Hepatic stellate cell (primary cell): ENCODE data around the gene OPN1SW.

ENCODE experiments used
- DNase-seq: peaks from one replicate; pipeline ENCODE4 v3.0.0; 2011; ENCODE audit warnings: low spot score

The OPN1SW gene

DNA sequence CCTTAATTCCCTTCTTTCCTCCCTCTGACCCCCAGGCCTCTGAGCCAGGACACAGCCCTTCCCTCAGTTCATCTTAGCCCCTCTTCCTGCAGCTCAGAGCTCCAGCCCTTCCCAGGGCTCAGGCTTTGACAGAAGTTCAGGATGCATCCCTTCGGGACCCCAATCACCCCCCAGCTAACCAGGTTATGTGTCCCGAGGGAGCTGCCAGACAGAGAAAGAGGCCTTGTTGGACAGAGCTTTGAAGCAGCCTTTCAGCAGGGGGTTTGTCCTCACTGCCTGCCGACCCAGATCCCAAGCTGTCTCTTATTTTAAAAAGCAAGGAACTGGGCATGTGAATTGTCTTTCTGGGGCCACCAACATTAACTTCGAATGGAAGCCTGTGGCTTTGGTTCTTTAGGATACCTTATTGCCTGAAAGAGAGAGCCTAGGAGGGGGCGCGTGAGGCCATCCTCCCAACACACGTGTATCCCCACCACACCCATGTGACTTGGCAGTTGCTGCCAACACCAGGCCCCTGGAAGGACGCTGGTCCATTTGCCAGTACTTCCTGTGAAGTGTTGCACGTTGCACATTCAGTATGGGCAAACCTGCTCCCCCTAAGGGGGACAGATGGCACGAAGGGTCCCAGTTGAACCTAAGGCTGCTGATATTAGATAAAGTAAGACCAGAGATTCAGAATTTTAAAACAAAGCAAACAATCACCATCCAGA is 17.0 kb upstream of the OPN1SW start:
- DNase-seq, result no peak

DNA sequence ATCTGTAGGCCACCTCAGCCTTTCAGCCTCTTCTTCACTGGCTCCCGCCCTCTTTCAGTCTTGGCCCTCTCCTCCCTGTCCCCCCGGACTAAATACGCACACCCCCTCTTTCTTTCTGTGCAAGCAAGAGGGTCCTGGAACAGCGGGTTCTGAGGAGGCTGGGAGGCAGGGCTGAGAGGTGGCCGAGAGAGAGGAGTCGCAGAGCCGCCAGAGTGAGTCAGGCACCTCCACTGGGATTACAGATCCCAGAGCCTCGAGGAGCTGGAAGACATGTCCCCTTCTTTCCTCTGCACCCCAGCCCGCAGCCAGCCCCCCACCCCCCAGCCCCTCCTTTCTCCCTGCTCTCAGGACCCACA is 16.4 kb upstream of the OPN1SW start:
- peak; percentile 64 for DNase-seq

DNA sequence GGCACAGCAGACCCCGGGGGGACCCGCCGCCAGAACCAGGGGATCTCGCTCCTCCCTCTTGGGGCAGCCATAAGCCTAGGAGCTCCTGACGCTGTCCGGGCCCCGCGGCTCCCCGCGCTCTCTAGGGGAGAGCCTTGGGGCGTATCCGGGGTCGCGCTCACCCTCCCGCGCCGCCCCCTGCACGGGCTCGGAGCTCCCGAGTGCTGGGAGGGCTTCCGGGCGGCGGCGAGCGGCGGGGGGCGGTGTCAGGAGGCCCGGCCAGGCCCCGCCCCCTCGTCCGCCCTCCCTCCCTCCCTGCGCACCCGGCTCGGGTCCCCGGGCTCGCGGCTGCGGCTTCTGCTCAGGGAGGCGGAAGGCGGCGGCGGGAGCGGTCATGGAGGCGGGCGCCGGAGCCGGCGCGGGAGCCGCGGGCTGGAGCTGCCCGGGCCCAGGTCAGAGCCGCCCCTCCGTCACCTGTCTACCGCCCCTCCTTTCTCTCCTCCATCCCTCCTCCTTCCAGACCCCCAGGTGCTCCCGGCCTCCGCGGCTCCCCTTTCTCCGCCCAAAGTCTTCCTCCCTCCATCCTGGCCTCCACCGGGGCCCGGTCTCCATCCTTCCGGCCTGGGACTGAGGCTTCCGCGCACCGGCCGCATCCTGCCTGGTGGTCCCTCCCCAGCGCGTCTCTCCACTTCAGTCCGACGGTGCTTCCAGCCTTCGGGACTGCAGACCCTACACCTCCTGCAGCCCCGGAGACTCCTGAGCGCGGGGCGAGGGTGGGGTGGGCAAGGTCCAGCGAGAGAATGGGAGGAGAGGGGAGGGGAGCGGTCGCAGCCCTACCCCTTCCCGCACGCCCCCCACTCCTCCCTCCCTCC is 15.8 kb upstream of the OPN1SW start, which contains the start of gene CCDC136:
Gene CCDC136 (plus strand): TSS at position 848 of the 851 bp plus-strand sequence. CDS start 444 bp downstream, outside the sequence.
- peak; percentile 78 for DNase-seq

DNA sequence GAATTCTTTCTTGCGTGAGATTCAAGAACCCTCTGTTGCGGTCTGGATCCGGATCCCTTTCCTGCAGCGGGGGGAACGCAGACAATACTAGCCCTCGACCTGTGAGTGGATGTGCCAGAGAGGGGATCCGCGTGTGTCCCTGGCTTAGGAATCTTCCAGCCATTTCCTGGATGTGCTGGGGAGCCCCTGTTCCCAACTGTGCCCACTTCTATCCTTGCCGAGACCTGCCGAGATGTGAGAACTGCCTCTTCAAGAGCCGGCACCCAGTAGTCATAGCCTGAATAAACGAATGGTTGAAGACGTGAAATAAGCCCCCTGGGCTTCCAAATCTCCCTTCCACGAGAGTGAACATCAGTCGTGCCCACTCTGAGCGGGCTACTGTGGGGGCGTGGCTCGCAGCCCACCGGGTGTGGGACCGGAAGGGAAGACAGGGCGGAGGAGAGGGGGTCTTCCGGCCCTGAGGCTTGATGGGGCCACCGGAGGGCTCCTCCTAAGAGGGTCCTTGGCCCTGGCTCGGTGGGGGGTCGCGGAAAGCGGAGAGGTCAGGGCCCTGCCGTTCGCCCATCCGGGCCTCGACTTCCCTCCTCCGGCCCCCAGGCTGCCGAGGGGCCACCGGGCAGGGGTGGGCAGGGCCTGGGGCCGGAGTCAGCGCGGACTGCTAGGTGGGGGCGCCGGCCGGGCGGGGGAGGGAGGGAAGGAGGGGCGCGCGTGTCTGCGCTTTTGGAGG is 14.9 kb upstream of the OPN1SW start:
- DNase-seq, result no peak

DNA sequence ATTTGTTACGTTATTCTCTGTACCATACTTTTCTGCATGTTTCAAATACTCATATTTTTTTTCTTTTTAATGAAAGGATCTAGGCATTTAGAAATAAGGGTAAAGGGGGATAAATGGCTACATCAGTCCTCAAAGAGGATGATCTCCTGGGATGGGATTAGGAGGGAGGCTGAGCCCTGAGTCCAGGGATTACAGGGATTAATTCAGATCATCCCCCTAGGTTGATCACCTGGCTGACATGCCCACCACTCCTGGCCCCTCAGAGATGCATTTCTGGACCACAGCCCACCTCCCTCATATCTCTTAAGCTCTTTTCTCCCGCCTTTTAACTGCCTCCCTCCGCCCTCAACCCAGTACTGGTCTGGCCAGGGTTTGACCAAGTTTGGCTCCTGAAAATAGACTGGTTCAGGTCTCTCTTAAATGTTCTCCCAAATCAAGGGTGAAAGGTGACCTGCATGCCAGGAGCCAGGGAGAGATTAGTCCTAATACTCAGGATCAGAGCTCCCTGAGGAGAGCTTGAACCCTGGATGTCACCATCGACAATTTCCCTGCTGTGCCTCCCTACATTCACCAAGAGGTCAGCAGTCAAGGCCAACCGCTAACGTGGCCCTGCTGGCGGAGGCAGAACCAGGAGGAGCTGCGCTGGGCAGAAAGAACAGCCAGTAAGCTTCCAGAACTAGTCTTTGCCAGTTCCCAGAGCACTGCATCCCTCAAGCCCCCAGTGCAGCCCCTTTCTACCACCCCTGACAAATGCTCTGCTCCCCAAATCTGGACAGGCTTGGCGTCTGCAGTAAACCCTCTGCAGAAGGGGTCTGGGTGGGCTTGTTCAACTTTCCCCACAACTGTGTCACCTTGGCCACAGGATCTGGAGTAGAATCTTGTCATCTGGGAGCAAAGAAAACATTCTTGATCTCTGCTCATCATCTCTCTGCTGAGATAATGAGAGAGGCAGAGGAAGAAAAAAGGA is 13.1 kb upstream of the OPN1SW start:
- no peak for DNase-seq

DNA sequence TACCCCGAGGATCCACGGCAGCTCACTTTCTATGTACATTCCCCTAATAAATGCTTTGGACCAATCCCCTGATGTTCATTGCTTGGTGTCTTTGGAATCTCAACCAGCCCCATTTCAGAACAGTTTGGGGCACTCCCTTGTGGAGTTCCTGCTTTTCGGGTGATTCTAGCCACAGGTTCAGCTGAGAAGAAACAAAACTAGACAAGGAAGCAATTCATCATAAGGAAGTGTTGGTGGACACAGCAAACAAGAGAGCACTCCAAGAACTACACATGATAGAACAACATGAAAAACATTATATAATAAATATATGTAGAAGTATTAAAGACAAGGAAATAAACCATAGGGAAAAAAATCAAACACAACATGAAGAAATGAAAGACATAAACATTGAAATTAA is 10.1 kb upstream of the OPN1SW start:
- no peak for DNase-seq

DNA sequence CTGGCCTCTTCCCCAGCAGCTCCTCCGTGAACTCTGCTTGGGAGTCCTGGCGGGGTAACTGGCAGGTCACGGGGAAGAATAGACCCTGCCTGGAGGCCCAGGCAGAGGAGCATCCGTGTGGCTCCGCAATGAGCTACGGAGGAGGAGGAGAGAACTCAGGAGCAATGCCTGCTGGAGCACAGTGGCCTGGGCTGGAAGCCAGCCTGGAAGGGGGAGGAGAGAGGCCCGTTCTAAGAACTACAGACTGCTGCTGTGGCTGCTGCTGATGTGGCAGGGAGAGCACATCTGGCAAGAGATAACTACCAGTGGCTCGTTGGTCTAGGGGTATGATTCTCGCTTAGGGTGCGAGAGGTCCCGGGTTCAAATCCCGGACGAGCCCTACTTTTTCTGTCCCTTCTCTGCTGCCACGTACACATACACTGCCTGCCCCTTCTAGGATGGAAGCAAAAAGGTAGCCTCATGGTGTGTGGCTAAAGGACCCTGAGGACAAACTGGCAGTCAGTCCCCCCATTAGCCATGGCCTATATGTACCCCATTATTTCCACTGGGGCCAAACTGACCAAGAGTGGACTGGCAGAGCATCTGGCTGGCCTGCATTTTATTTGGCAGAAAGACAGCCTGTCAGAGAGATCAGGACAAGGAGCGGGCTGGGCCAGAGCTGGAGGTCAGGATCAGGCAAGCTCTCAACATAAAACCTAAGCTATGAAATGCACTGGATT is 7.7 kb upstream of the OPN1SW start:
- peak; percentile 71 for DNase-seq

DNA sequence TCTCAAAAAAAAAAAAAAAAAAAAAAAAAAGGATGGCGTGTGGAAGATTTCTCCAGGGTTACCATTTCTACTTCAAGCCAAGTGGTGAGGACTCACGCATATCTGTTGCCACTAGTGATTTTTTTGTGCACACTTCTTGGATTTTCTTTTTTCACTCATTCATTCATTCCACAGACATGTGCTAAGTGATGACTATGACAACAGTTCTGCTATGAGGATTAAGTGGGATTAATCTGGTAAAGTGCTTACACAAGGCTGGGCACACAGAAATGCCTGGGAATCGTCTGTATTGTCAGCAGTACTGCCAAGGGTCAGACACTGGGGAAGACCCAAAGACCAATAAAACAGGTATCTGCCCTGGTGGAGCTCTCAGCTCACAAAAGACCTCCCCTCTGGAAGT is 6.3 kb upstream of the OPN1SW start:
- no peak for DNase-seq

DNA sequence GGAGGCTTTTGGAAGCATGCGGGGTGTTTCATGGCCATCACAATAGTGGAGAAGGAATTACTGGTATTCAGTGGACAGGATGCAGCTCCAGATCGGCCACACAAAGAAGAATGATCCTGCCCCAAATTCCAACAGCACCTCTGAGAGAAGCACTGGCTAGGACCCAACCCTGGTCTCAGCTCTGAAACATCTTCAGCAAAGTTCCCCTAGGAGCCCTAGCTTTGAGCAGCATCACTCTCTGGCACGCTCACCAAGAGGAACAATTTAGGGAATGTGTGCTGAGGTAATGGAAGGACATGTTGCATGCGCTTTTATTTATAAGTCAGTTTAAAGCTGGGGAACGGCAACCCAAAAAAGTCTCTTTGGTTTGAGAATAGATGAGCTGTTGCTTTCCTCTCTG is 5.5 kb upstream of the OPN1SW start:
- DNase-seq, result no peak

DNA sequence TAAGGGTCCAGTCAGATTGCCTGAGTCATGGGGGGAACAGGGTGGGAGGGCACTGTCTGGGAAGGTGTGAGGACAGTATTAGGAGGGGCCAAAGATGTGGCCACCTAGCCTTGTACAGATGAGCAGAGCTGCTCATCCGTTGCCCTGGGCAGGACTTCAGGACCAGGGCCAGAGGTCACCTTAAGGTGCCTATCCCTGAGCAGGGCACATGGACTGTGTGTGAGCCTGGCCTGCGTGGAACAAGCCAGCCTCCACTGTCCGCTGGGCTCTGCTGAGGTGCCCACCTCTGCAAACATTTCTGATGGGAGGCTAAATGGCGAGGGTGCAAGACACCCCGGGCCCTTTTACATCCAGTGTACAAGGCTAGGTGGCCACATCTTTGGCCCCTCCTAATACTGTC is 3.4 kb upstream of the OPN1SW start:
- no peak for DNase-seq

DNA sequence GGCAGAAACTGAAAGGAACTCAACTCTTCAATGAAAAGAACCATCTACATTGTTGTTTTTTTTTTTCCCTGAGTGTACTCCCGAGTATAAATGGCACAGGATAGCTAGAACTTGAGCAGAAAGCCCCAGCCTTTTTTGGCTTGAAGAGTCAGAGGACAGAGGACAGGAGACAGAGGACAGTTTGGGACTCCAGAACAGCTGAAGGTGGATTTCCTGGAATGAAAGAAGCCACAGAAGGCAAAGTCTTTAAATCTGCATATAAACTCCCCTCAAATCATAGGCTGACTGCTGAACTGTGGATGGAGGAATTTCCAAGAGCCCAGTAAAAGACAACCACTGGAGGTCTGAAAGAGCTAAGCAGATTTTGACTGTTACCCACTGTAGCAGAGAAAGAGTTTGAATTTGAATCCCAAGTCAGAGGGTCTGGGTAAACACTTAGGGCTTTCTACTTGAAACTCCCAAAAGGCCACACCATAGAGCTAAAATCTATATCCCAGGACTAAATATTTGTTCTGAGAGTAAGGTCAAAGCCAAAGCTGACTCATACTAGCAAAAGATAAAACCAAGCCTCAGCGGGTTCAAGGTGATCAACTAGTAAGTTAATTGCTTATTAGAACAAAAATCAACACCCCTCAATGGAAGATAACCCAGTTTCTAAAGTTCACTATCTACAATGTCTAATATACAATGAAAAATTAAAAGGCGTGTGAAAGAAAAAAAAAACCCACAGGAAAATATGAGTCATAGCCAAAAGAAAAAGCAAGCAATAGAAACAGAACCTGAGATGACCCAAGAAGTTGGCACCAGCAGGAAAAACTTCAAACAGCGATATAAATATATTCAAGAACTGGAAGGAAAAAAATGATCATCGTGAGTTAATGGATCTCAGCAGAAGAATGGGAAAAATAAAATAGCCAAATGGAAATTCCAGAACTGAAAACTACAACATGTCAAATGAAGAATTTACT is 1.8 kb upstream of the OPN1SW start:
- DNase-seq, result no peak

DNA sequence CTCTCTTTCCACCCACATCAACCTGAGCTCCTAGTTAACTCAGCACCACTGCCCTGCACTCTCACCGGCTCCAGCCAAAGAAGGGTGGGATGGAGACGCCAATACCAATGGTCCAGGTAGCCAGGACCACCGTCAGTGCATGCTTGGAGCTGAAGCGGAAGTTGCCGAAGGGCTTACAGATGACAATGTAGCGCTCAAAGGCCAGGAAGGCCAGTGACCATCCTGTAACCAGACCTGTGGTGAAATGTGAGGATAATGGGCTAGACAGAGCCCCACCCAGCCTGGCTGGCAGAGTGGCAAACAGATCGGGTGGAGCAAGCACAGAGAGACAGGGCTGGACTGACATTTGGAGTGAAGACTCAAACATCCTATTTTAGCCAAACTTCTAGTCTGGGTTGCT is 673 bp downstream of the OPN1SW start:
- no peak for DNase-seq

DNA sequence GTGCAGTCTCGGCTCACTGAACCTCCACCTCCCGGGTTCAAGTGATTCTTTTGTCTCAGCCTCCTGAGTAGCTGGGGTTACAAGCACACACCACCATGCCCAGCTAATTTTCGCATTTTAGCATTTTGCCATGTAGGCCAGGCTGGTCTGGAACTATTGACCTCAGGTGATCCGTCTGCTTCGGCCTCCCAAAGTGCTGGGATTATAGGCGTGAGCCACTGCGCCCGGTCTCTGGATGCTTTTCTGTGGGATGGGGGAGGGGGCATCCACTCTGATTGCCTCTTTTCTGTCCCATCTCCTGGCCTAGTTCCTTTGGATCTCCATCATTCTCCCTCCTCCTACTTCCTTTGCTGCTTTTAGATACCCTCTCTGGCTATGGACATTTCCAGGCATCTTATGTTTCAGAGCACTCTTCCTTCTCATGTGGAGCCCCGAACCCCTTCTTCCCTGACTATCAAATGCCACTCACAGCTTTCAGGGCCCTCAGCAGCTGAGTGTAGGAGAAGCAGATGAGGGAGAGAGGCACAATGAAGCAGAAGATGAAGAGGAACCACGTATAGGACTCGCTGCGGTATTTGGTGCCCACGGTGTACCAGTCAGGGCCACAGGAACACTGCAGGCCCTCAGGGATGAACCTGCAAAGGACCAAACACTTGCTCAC is 1.4 kb downstream of the OPN1SW start:
- no peak for DNase-seq

DNA sequence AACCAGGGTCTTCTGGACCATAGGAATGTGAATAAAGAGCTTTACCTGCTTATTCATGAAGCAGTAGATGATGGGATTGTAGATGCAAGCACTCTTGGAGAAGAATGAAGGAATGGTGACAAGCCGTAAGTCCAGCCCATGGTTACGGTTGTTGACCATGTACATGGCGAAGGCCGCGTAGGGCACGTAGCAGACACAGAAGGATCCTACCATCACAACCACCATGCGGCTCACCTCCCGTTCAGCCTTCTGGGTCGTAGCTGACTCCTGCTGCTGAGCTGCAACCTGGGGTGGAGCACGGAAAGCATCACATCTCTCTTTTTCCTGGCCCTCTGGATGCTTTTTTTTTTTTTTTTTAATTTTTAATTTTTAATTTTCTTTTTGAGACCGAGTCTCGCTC is 2.0 kb downstream of the OPN1SW start:
- DNase-seq, result no peak

DNA sequence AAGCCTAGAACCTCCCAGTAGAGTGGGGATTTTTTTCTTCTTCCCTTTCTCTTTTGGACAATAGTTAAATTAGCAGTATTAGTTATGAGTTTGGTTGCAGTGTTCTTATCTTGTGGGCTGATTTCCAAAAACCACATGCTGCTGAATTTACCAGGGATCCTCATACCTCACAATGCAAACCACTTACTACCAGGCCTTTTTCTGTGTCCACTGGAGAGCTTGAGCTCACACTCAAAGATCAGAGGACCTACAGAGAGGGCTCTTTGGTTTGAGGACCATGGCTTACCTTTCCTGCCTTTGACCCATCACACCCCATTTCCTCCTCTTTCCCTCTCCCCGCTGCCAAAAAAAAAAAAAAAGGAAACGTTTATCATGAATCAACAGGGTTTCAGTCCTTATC is 5.4 kb downstream of the OPN1SW start:
- no peak for DNase-seq

DNA sequence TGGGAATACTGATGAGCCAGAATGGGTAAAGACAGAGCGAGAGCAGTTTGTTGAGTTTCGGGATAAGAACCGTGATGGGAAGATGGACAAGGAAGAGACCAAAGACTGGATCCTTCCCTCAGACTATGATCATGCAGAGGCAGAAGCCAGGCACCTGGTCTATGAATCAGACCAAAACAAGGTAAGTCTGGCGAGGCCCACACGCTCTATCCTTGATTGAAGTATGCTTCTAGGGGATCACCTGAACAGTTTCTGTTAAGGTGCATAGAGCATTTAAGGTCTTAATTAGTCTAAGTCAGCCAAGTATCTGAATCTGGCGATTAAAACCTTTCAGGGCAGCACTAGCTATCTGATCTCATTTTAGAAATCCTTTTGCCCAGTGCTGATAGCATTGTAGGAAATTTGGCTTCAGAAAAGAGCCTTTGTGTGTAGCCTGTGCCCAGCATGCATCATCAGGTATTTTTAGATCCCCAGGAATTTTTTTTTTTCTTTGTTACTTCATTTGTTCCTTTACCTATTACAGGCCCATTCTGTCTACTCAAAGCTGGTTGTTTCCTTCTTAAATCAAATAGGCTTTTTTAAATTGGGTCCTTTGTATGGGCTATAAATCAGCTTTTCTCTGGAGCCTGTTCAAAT is 8.0 kb downstream of the OPN1SW start:
- DNase-seq, result no peak

DNA sequence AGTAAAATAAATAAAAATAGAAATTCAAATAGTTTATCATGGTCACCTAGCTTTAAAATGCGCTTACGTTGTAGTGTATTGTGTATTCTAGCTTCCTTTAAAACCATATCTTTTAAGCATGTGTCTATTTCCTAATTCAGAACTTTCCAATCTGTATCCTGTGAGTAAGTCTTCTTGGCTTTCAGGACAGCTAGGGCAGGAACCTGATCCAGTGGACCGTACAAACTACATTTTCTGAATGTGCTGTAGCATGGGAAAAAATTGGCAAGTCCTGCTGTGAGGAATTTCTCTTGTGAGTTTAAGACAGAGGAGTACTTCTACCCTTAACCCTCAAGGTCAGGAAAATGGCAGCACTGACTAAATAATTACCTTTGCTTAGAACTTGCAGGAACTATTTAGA is 12.1 kb downstream of the OPN1SW start:
- no peak for DNase-seq

DNA sequence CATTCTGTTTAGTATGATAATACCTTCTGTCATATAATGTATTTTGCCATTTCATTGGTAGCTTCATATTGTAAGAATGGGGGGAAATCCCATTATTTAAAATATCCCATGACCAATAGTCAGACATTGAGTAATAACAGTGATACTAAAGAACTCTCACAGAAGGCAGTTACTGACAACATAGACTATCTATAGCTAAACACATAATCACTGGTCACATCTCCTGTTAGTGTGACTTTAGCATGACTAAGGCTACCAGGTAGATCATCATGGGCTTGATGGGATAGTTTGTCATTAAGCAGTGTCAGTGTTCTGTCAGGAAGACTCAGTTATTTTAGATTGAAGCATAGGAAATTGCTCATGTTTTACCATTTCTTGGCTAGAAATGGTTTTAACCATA is 16.4 kb downstream of the OPN1SW start:
- DNase-seq, result no peak

DNA sequence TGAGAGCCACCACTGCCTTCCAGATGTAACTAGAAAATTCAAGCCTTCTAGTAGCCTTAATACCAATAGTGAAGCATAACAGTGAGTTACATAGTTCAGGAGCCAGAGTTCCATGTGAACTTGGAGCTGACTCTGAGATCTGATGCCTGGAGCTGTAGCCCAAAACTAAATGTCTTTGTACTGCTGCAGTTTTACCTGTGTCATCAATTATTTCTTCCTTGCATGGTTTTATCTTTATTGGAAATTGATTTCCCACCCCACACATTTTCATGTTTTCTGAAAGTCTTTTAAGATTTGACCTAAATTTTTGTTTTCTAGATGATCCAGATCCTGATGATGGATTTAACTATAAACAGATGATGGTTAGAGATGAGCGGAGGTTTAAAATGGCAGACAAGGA is 17.0 kb downstream of the OPN1SW start:
- DNase-seq, result no peak
